Heart left ventricle (tissue), 13 donors: Measurements from ENCODE around the gene CSTF2T.

ENCODE experiments used
- POLR2A ChIP-seq, 2 donors: fragments of 450-650 bp; IDR thresholded peaks; one replicate each; pipeline ENCODE4 v1.6.1; 2017; ENCODE audit warnings: antibody characterized with exemption in 2 of 2, mild to moderate bottlenecking in 2 of 2, moderate library complexity in 2 of 2
- TF ChIP-seq, protein P1 (sequence below), 12 donors: fragments of 200-600 bp; sonication (generic) in 4 of 12; IDR thresholded peaks; one replicate each; pipeline versions ENCODE4 v1.5.0 to v1.8.0; 2018 to 2022; ENCODE audit warnings: antibody characterized with exemption in 12 of 12, mild to moderate bottlenecking in 5 of 12
- donor health status: ischemic (EF 13 %, LVEDD 7.1; RV severe dilation, severe dysfunction).
- donor health status: DM: no; HTN: yes; CAD: no.
- donor health status: DM: no; HTN: no; CAD: no.
- donor health status: ischemic (EF 25% LVEDD 6.9; RV normal size, moderate dysfunction).
- donor health status: ischemic (EF 25% LVEDD 5.7; RV mildly dilated, moderate dysfunction).
- donor health status: ischemic (EF 35%, LVEDD 5.7; RV mildly dilated, moderate dysfunction).
- donor health status: nonischemic (EF 11% LVEDD 7.7; RV severe dilation, severe dysfunction).
- donor health status: DM: yes; HTN: yes; CAD: no.
- donor health status: PGD.
- donor health status: ischemic (EF 29% LVEDD 5.4; RV normal size, mild dysfunction).
- donor health status: nonischemic (EF 23%, LVEDD 6.1; RV moderate dilation, normal function).

DNA sequence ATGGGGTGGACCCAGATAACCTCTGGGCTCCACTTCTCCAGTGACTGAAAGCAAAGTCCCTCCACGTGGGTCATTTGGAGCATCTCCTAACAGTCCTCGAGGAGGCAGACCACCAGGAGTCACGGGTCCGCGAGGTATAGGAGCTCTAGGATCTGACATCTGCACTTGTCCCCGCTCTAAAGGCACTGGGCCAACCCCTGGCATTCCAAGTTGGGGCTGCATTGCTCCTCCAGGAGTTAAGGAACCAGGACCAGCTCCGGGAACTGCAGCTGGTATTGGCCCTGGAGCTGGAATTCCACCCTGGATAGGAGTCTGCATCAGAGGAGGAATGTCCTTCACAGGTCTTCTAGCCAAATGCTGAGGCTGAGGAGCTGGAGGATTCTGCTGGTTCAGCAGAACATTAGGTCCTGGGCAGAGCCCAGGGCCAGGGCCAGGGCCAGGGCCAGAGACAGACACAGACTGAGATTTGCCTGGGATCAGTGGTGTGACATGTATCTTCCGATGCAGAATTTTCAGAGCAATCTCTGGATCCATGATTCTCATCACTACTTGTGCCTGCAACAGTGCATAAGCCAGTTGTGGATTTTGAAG lies 827 bp downstream of the CSTF2T start:
- TF ChIP-seq, protein P1, sequence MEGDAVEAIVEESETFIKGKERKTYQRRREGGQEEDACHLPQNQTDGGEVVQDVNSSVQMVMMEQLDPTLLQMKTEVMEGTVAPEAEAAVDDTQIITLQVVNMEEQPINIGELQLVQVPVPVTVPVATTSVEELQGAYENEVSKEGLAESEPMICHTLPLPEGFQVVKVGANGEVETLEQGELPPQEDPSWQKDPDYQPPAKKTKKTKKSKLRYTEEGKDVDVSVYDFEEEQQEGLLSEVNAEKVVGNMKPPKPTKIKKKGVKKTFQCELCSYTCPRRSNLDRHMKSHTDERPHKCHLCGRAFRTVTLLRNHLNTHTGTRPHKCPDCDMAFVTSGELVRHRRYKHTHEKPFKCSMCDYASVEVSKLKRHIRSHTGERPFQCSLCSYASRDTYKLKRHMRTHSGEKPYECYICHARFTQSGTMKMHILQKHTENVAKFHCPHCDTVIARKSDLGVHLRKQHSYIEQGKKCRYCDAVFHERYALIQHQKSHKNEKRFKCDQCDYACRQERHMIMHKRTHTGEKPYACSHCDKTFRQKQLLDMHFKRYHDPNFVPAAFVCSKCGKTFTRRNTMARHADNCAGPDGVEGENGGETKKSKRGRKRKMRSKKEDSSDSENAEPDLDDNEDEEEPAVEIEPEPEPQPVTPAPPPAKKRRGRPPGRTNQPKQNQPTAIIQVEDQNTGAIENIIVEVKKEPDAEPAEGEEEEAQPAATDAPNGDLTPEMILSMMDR (IDR thresholded peaks at IDR 0.05), result no peak
- TF ChIP-seq POLR2A (IDR thresholded peaks at IDR 0.05), result no peak
